ENCODE data around the gene TRPM5.
A peak's percentile ranks its signal among the peaks of the same experiment; 100 is the strongest.

TRPM5 gene

GRCh38 chr11:2468363-2469235 lies 24.3 kb upstream of the TRPM5 start:
- no peak for DNase-seq

DNA sequence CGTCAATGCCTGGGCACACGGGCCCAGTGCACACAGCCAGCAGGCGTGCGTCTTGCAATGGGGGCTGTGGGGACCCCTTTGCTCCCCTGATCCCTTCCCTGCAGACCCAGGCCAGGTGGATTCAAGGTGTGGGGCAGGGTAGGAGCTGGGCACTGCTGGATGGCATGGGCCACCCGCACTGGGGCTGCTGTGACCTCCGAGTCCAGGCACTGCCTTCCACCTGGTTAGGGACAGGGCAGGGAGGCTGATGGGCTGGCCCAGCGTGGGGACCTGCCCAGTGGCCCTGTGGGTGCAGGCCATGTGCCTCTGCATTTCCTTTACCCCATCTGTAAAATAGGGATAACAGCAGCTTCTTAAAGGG lies 23.4 kb upstream of the TRPM5 start:
- no peak for DNase-seq

GRCh38 chr11:2466869-2467694 lies 22.8 kb upstream of the TRPM5 start:
- peak; percentile 74 for DNase-seq

DNA sequence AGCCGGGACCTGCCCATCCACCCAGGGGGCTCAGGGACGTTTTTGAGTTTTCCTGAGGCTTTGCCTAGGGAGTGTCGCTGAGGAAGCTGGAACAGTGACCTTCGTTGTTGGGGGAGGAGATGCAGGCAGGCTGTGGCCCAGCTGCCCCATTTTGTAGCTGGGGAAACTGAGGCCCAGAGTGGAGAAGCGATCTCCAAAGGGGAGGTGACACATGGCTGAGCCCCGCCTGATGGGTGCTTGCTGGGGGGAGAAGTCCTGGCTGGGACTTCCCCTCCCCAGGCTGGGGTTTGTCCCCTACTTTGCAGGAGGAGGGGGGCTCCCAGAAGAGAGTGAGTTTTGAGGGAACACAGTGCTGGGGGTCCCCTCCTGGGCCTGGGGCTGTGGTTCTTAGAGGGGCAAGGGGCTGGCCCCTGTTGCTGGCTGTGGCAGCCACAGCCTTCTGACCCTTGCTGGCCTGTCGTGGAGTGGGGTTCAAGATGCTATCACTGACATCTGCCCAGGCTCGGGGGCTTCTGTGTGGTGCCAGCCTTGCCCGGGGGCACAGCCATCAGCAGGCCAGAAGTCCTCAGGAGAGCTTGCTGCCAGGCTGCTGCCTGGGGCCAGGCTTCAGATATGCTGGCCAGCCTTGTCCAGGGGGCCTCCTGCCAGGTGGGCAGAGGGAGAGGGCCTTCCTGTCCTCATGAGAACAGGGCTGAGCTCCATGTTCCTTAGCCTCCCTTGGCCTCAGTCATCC lies 21.9 kb upstream of the TRPM5 start:
- DNase-seq = no peak

- DNase-seq = no peak
Observed at GRCh38 chr11:2465202-2466068, 21.1 kb upstream of the TRPM5 start.

DNA sequence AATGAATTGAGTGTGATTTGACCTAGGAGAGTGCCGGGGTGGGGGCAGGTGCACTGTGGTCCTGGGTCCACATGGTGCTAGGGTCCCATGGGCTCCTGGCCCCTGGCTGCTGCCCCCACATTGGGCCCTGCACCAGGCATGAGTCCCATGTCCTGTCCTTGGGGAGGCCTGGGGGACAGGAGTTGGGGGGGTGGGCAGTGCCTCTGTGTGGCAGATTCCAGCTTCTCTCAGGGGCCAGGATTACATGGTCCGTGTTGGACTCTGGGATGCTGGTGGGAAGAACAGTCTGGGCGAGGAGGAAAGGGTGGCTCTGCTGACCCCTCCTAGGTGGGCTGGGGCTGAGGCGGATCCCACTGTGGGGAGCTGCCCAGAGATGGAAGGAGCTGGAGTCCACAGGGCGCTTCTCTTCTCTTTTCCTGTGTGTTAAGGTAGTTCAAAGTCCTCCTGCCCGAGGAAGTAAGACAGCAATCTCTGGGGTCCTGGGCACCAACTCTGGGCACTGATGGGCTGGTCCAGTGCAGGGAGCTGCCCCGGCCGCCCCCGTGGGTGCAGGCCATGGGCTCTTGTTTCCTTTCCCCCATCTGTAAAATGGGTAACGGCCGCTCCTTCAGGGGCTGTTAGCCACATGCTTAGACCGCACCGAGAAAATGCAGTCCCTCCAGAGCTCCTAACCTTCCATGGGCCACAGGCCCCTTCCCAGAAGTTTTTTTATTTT lies 20.3 kb upstream of the TRPM5 start:
- no peak for DNase-seq

DNA sequence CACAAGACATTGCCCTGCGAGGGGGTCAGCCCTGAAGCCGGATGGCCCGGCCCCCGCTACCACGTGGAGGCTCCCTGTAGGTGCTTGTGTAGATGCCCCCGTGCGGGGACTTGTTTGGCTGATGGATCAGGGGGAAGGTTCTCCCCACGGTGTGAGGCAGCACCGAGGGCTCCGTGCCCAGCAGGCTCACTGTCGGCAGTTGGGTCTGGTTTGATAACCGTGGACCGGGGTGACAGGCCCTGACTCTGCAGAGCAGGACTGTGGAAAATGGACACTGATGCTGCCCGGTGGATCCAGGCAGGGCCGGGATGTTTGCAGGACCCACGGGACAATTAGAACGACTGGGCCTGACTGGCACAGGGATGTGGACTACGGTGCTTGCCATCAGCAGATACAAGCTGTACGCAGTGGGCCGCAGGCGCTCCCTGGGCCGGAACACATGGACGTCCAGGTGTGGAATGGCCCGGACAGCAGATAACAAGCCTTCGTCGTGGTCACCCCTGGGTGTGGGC lies 19.5 kb upstream of the TRPM5 start:
- DNase-seq = no peak

GRCh38 chr11:2462986-2463765 lies 18.9 kb upstream of the TRPM5 start:
- no peak for DNase-seq

- DNase-seq = no peak
Observed at GRCh38 chr11:2462543-2462985, 18.2 kb upstream of the TRPM5 start.

- no peak for DNase-seq
Observed at GRCh38 chr11:2461956-2462542, 17.7 kb upstream of the TRPM5 start.

DNA sequence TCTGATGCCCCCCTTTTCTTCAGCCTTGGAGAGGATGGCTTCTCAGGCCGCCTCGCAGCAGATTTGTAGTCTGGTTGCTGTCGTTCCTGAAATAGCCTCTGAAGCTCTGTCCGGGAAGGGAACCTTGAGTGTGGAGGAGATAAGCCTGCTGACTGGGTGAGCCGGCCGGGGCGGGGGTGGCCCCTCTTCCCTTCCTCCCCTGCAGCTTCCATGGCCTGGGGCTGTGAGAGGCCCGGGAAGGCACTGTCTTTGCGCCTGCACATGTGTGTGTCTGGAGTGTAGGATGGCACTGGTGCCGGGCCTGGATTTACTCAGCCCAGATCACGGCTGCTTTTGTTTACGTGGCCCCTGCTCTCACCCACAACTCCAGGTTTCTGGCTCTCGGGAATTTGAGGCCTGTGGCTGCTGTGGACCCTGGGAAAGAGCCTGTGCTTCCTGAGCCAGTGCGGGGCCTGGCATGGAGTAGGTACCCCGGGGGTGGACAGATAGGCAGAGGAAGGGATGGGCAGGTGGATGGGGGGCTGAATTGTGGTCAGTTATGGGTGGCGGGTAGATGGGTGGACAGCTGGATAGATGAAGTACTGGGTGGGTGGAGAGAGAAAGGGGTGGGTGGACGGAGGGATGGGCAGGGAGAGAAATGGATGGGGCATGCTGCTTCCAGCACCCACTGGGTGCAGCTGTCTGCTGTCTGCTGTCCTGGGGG lies 17.1 kb upstream of the TRPM5 start:
- DNase-seq = no peak

DNA sequence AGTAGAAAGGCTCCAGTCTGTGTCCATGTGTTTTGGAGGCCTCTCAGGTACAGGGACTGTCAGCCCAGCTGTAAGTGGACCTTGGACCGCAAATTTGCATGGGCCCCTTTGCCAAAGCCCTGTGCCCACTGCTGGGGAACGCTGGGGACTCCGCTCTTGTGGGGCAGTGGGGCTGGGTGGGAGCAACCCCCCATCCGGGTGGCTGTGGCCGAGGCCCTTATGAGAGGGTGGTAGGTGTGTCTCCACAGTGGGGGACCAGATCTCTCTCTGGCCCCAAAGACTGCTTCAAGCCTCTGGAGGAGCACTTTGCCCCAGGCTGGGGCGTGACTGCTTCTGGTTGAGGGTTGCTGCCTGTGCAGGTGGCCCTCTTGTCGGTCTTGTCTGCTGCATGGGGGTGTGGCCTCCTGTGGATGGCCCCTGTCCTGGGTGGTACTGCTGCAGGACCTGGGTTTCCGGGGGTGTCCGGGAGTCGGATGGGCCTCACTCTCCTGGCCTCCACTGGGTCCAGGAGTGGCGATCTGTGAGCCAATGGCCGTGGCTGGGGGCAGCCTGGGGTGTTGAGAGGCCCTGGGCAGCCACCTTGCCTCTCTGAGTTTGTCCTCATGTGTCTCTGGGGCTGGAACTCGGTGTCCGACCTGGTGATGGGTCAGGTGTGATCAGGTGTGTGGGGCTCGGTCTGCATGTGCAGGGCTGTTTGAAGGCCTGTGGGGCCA lies 16.4 kb upstream of the TRPM5 start:
- no peak for DNase-seq

- no peak for DNase-seq
Observed at GRCh38 chr11:2459796-2460531, 15.7 kb upstream of the TRPM5 start.

DNA sequence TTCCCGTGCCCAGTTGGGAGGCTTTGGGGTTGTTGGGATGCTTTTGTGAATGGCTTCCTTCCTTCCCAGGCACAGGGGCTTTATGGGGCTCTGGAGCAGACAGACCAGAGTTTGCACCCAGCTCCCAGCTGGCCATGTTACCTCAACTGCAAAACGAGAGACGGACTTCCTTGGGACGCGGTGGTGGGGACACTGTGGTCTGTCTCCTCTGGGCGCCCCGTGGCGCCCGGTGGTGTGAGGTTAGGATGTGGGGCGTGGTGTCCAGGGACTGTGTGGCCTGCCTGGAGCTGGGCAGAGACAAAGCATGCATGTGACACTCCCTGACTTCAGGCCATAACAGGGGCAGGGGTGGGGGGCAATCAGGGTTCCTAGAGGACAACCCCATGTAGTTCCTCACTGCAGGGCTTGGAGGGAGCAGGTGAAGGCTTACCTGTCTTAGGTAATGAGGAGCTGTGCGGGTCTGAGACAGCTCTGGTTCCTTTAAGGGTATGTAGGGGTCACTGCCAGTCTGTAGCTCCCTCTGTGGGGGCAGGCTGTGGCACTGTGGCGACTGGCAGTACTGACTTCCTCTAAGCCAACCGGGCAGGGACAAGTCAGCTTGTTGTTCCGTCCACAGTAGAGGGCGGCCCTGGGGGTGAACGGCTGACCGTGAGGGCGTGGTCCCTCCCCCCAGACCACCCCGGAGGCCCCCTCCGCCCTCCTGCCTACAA lies 14.9 kb upstream of the TRPM5 start:
- no peak for DNase-seq

DNA sequence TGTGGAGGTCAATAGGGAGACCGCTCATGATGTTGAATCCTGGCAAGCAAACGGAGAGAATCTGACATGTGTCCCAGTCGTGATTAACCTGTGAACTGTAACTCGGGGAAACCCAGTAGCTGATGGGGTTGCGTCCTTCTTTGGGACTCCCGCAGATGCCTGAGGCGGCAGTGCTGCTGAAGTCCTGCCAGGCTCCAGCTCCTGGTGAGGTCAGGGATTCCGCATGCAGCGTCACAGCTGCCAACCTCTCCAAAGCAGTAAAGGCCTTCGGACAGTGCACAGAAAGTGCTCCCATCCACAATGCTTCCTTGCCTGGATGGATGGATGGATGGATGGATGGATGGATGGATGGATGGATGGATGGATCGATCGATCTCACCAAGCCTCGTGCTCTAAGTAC lies 14.0 kb upstream of the TRPM5 start:
- no peak for DNase-seq

DNA sequence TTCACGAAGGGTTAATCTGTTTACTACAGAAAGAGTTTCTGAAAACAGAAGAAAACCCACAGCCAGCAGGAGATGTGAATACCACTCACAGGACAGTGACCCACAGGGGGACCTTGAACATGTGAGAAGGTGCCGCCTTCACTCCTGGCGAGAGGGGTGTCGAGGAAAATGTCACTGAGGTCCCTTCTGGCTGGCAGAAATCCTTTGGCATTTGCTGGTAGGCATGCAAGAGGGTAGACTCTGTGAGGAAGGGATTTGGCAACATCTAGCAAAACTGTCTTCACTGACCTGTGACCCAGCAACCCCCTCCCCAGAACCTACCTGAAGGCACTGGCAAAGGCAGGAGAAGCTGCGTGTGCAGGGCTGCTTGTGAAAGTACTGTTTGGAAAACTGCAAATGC lies 9.1 kb upstream of the TRPM5 start:
- no peak for DNase-seq

DNA sequence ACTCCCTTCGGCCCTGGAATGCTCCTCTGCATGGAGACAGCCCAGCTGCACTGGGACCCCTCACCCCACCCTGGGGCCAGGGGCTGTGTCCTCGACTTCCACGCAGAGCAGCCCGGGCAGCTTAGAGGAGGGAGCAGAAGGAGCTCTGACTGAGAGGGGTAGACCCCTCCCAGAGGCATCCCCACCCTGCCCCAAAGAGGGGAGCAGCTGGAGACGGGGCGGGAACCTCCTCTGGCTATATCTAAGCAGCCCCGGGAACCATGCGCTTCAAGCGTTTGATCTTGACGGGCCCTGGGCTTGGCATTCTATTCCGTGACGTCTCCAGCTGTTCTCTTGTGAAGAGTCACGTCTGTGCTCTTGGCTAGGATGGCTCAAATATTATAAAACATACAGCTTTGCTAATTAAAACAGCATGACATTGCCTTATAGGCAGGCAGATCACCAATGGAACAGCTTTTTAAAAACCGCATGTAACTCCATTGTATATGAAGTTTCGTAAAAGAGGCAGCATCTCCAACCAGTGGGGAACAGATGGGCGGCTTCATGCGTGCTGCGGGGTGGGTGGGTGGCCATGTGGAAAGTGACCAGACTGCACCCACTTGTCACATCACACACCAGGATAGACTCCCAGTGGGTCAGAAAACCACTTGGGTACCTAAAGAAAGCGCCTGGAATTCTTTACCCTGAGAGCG lies 8.2 kb upstream of the TRPM5 start:
- no peak for DNase-seq

Data from central memory CD4-positive, alpha-beta T cell (primary cell).